Amygdala (tissue), 56 donors: ENCODE measurements around the gene ACR.

Experiments
- DNase-seq, 56 donors: peaks; one replicate each; lab custom pipeline; 2025; lab: John Stamatoyannopoulos, UW

The ACR gene

GRCh38 chr22:50737728-50738648 lies at the start of gene ACR:
ACR (plus strand) TSS chr22:50738204; CDS start chr22:50738236, 32 bp downstream.
- DNase-seq, result no peak

- DNase-seq, result no peak
Observed at GRCh38 chr22:50688448-50688847, 49.6 kb upstream of the ACR start.

GRCh38 chr22:50691521-50691920 lies 46.5 kb upstream of the ACR start:
- DNase-seq, result peak in 1 of 56 donors; percentile 25

DNA sequence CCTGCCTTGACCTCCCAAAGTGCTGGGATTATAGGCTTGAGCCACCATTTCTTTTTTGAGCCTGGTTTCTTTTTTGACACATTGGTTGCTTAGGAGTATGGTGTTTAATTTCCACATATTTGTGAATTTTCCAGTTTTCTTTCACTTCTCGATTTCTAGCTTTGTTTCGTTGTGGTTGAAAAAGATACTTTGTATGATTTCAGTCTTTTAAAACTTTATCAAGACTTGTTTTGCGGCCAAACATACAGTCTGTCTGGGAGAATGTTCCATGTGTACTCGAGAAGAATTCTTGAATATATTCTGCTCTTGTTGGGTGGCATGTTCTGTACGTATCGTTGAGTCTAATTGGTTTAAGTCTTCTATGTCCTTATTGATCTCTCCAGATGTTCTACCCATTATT lies 44.5 kb upstream of the ACR start:
- no peak for DNase-seq

DNA sequence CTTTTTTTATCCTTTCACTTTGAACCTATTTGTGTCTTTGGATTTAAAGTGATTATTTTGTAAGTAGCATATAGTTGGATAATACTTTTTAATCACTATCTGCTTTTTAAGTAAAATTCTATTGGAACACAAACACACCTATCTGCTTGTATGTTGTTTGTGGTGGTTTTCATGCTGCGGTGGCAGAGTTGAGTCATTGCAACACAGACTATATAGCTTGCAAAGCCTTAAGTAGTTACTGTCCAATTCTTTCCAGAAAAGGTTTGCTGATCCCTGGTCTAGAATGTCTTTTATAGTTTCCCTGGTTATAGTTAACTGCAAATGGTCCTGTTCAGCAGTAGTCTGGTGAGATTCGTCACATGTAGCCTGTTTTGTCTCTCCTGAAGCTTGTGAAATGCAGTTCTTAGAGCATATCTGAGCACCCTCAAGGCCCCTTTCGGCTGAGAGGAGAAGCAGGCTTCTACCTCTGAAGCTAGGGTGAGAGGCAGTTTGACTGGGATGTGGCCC lies 43.9 kb upstream of the ACR start:
- DNase-seq, result no peak

DNA sequence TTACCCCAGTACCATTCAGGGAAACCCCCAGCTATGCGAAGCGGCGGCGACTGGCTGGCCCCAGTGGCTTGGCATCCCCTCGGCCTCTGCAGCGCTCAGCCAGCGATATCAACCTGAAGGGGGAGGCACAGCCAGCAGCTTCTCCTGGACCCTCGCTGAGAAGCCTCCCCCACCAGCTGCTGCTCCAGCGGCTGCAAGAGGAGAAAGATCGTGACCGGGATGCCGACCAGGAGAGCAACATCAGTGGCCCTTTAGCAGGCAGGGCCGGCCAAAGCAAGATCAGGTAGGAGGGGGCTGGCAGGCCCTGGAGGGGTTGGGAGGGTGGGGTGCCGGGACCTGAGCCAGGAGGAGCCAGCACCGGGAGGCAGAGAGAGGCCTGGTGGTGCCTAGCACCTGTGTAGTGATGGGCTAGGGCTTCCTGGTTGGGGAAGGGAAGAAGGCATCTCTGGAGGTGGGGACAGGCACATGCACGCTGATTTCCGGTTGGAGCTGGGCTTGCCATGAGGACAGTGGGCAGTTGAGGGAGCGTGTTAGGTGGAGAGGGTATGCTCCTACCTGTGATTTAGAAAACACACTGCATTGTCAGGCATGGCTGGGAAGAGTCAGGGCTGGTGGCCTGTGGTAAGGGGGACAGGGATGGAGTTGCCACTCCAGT lies 43.1 kb upstream of the ACR start:
- DNase-seq, result no peak

GRCh38 chr22:50695421-50696250 lies 42.4 kb upstream of the ACR start:
- DNase-seq, result no peak

DNA sequence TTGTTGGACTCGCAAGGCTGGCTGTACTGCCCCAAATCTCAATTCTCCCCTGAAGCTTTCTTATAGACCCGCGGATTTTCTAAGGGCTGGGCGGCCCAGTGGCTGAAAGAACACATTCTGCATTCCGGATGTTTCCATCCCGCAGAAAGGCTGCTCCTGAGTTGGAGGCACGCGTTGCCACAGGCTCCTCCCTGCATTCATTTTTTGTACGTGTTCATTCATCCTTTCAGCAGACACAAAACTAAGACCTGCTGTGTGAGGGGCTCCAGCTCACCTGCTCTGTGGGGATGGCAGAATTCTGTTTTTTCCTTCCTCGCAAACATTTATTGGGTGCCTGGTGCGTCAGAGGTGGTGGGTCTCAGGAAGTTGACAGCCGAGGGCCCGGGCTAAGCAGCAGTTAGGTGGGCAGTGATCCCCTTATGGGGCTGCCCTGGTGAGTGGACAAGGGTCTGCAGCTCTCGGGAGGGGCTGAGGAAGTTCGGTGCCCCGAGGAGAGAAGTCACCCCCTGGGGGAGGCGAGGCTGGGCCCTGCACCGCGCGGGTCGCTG lies 41.7 kb upstream of the ACR start:
- no peak for DNase-seq

DNA sequence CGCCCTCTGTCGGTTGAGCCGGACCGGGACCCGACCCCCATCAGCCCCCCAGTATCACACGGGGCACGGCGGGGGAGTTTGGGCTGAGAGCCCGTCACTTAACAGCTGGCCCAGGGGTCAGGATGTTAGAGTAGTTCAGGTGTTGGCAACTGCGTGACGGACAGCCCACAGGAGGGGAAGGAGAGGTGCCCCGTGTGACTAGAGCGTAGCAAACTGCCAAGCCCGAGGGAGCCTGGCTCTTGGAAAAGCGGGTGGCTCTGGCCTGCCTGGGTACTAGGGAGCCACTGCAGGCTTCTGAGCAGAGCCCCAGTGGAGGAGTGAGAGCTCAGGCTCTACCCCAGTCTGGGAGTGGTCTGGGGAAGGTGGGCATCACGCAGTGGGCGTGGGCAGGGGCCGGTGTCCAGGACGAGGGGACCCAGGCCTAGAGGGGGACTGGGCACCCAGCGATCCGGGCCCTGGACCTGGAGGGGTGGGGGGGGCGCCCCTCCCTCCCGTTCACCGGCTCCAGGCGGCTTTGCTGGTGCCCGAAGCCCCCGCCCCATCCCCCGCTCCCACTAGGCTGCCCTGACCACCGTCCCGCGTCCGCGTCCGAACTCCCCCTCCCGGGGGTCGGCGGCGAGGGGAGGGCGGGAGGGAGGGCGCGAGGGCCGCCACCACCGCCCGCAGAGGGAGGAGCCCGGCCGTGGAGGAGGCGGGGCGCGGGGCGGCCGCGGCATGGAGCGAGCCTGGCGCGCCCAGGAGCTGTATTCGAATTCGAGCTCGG lies 41.0 kb upstream of the ACR start:
- peak in 3 of 56 donors; percentile 36 to 51 (median 44) for DNase-seq

GRCh38 chr22:50697667-50698506 lies 40.1 kb upstream of the ACR start:
- DNase-seq, result no peak

DNA sequence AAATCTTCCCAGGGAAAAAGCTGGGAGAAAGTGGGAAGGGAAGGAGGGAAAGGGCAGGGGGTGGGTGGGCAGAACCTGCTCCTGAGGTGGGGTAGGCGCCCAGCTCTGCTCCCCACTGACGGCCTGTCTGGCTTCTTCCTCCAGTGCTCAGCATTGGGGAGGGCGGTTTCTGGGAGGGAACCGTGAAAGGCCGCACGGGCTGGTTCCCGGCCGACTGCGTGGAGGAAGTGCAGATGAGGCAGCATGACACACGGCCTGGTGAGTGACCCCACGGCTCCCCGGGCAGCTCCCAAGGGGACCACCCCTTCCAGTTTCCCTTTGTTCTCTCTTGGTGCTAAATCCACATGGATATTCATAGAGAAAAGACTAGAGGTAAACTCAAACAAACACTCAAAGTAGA lies 39.5 kb upstream of the ACR start:
- no peak for DNase-seq

- DNase-seq, result no peak
Observed at GRCh38 chr22:50699001-50699755, 38.8 kb upstream of the ACR start.

DNA sequence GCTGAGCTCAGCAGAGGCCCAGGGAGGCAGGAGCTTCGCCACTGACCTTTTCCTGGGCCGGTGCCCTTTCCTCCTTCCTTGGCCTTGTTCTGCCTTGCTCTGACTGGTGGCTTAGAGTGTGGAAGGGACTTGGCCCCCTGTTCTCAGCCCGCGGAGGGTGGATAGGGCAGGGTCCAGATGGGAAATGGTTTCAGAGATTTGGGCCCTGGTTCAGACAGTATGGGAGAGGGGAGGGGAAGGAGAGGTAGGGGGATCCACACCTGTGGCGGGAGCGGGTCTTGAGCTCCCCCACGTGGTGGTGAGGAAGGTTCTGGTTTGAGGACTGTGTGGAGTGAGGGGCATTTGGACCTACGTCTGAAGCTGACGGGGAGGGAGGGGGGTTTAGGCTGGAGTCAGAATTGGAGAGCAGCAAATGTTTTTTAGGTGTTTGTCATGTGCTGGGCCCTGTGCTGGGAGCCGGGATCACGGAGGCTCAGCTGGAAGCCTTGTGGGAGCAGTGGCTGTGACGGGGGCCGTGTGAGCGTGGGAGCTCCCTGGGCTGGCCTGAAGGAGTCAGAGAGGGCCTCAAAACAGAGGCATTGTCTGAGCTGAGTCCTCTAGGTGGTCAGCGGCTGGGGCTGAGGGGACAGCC lies 38.1 kb upstream of the ACR start:
- no peak for DNase-seq

DNA sequence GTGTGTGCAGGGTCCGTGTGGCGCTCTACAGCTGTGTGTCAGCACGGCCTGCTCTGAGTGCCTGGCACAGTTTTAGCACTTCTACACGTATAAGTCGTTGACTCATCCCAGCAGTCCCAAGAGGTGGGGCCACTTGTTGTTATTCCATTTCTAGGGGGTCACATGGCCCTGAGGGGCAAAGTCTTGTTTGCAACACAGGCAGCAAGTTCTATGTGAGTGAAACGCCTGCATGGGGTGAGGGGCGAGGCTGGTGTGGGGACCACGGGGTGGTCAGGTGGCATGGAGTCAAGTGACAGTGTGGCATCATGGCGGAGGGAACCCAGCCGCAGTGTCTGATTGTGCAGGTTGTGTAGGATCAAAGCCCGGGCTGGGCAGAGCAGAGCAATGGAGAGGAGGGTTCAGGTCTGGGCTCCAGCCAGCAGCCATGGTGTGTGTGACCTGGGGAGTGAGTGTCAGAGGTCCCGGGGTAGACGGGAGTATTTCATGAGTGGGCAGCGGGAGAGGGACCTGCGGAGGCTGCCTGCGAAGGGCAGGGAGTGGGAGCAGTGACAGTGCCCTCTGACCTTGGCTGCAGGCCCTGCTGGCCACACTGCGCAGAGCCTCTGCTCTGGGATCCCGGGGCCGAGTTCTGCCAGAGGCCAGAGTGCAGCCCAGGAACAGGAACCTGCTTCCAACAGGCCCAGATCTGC lies 37.5 kb upstream of the ACR start:
- no peak for DNase-seq

DNA sequence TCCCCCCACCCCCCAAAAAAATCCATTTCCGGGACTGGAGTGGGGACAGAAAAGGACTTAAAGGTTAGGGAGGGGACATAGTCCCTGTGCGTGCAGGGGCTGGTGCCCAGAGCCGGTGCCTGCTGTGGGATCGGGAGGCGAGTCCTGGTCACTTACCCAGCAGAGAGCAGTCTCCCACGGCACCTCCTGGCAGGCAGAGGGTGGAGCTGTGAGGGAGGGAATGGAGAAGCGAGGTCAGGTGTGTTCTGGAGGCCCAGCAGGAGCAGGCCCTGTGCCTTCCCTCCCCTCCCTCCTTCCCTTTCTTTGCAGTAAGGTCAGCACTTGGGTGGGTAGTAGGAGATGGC lies 37.0 kb upstream of the ACR start:
- no peak for DNase-seq

DNA sequence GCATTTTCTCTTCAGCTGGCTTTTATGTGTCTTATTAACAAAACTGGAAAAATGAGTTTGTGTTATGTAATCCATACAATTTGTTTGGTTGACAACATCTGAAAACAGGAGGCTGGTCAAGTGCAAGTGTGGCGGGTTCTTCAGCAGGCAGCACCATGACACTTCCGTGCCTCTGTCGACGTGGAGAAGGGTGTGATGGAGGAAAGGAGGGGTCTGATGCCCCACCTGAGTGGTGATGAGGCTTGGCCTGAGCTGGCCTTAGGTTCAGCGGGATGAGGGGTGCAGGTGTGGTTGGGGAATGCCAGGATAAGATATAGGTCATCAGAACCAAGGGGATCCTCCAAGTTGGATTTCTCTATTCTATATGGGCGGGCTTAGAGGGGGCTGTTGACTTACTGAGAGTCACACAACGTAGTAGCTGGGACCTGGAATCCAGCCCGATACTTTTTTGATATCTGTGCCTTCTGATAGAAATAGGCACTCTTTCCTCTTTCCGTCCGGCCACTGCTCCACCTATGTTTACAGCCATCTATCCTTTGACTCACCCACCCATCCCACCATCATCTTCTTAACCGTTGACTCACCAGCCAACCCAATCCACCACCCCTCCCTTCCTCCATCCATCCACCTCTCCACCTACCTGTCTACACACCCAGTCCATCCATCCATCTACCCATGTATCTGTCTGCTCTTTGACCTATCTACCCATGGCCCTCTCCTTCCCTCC lies 36.4 kb upstream of the ACR start:
- DNase-seq, result no peak
